Panc1 (cell line): ENCODE data around the gene CFAP68. TPM values are rescaled to one million over a fixed set of nuclear protein-coding genes. Genes with fewer than 3 reads are reported as not detected.

Experiments
- ATAC-seq: fragments of 200-7000 bp; cut with Tn5 transposase; 2 replicates; pipeline ENCODE4 v1.9.1; 2020; ENCODE audit warnings: mild to moderate bottlenecking, moderate library complexity
- BruUV-seq: library from RNA; stranded (reverse); fragments of 400-500 nt; replicated peaks from 2 replicates; lab custom pipeline; 2021; lab: Mats Ljungman, UMichigan
- CTCF ChIA-PET: fragments of 300-600 bp; sonication (Branson Sonifier 250); formaldehyde crosslinking; loops from one replicate; lab custom pipeline; 2022; ENCODE audit warnings: antibody characterized with exemption; lab: Charles Lee
- POLR2A ChIA-PET: fragments of 300-600 bp; sonication (Branson Sonifier 250); formaldehyde crosslinking; loops from one replicate; lab custom pipeline; 2022; ENCODE audit warnings: antibody characterized with exemption; lab: Charles Lee
- DNase-seq: peaks from one replicate; pipeline ENCODE4 v3.0.0-alpha.2; 2010; ENCODE audit warnings: low read depth, low spot score
- H3K27ac ChIP-seq: 2 replicates; pipeline ENCODE4 v1.5.1; 2011; ENCODE audit warnings: mild to moderate bottlenecking, low read length, inconsistent platforms
- H3K27me3 ChIP-seq: fragments of 200-500 bp; sonication (Bioruptor generic); 2 replicates; pipeline ENCODE4 v1.6.0; 2014; ENCODE audit warnings: low read length, inconsistent platforms; ENCODE audit not compliant: control insufficient read depth, insufficient read depth
- H3K36me3 ChIP-seq: fragments of 200-500 bp; sonication (Bioruptor generic); 2 replicates; pipeline ENCODE4 v1.5.1; 2014; ENCODE audit warnings: inconsistent platforms, mild to moderate bottlenecking, low read length, moderate library complexity; ENCODE audit not compliant: control insufficient read depth, insufficient read depth
- H3K4me1 ChIP-seq: 2 replicates; pipeline ENCODE4 v1.5.1; 2011; ENCODE audit warnings: inconsistent platforms, mild to moderate bottlenecking, low read length, moderate library complexity; ENCODE audit not compliant: control insufficient read depth, insufficient read depth
- H3K4me3 ChIP-seq, 2 experiments: 2 replicates each; pipeline ENCODE4 v1.5.1; 2011 to 2012; ENCODE audit warnings: low read depth in 2 of 2, low read length in 2 of 2, mild to moderate bottlenecking in 2 of 2, inconsistent platforms in 1 of 2, moderate library complexity in 1 of 2
- H3K9me3 ChIP-seq: fragments of 200-500 bp; sonication (Bioruptor generic); 2 replicates; pipeline ENCODE4 v1.5.1; 2014; ENCODE audit warnings: low read depth, mild to moderate bottlenecking, inconsistent platforms, low read length, moderate library complexity; ENCODE audit not compliant: control insufficient read depth, insufficient read depth
- POLR2AphosphoS5 ChIP-seq: IDR thresholded peaks from 2 replicates; pipeline ENCODE4 v1.6.1; 2012; ENCODE audit warnings: mild to moderate bottlenecking, low read depth, low read length, moderate library complexity
- SIN3A ChIP-seq: IDR thresholded peaks from 2 replicates; pipeline ENCODE4 v1.6.1; 2012; ENCODE audit warnings: low read depth, mild to moderate bottlenecking, low read length, moderate library complexity, borderline replicate concordance; ENCODE audit not compliant: insufficient read depth
- TCF7L2 ChIP-seq: IDR thresholded peaks from 2 replicates; pipeline ENCODE4 v1.6.1; 2011; ENCODE audit warnings: mild to moderate bottlenecking, low read depth, low read length, inconsistent platforms
- in situ Hi-C: cut with HindIII; loops from 2 replicates; pipeline ENCODE4 v1.10.0; 2016; ENCODE audit warnings: low sequenced_read_pairs, low pct_unique_long_range_greater_than_20kb
- intact Hi-C: fragments of 100-400 bp; cut with micrococcal nuclease; formaldehyde crosslinking; loops from one replicate; pipeline ENCODE4 v1.10.0; 2022; ENCODE audit not compliant: unreplicated experiment
- total RNA-seq: library from RNA; stranded (reverse); gene quantifications from one replicate; pipeline ENCODE4 v1.2.1, GENCODE V29; 2021; ENCODE audit not compliant: unreplicated experiment
- TF ChIP-seq, protein P1 (sequence below), 2 experiments: IDR thresholded peaks; 2 replicates each; pipeline ENCODE4 v1.6.1; 2011 to 2012; ENCODE audit warnings: low read depth in 2 of 2, control low read depth in 1 of 2, low read length in 1 of 2, mild to moderate bottlenecking in 1 of 2, moderate library complexity in 1 of 2; ENCODE audit not compliant: insufficient read depth in 1 of 2
- TF ChIP-seq, protein P2 (sequence below): fragments of 450-650 bp; IDR thresholded peaks from 2 replicates; pipeline ENCODE4 v1.5.1; 2017; ENCODE audit warnings: mild to moderate bottlenecking

CFAP68 gene
- total RNA-seq, 1 experiment from 2014 or later: 16.6 TPM

DNA sequence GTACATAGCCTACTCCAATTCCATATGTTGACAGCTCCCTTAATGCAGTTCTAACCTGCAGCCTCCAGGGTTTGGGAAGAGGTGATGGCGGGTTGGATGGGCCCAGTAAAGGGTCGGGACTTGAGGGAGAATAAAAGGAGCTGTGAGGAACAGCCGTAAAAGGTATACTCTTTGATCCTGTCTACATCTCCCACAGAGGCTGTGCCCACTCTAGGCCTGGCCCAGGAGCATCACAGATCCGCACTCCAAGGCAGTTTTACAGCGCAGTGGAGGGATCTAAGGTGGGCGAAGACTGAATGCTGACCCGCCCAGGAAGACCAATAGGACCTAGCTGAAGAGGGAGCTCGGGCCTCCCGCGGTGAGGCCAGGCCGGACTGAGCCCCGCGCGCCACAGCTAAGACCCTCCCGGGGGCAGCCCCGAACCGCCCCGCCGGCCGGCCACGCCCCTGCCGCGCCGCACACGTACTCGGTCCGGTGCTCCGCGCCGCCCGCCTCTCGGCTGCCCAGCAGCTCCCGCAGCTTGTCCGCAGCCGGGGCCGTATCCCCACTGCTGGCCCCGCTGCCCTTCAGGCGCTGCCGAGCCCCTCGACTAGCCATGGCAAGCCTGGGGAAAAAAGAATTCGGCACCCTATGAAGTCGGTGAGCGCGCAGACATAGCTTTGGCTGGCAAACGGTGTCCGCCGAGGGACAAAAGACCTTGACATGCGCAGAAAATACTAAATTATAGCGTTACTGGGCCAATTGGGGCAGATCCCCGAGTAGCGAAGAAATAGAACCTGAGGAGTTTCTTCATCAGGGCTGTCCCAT lies 8.3 kb upstream of the CFAP68 start, which contains the start of gene ALG9:
Gene ALG9 (minus strand): TSS at position 696 of the 807 bp plus-strand sequence. CDS start 99 bp downstream, at position 597.
- no TSS peak for BruUV-seq
- intact Hi-C loops (loop anchor here (10.0 kb wide), 1 partner anchor 114 kb away; no protein-coding TSS in a partner anchor), in situ Hi-C loops (no loop called here)
- ChIA-PET CTCF (interaction anchor here (0.6 to 1.5 kb wide), 4 partner anchors 9 to 267 kb away, joined by 3 to 6 read pairs (median 4); no protein-coding TSS in a partner anchor), POLR2A (interaction anchor here (0.8 to 1.3 kb wide), 3 partner anchors 9 to 215 kb away, joined by 3 to 6 read pairs (median 3); partner anchors contain the start of gene TIMM8B)
- TF ChIP-seq TCF7L2 (peak; percentile 98), SIN3A (peak; percentile 59; the same call in 1 of the 2 replicates), POLR2AphosphoS5 (peak; percentile 81)
- TF ChIP-seq, protein P1, sequence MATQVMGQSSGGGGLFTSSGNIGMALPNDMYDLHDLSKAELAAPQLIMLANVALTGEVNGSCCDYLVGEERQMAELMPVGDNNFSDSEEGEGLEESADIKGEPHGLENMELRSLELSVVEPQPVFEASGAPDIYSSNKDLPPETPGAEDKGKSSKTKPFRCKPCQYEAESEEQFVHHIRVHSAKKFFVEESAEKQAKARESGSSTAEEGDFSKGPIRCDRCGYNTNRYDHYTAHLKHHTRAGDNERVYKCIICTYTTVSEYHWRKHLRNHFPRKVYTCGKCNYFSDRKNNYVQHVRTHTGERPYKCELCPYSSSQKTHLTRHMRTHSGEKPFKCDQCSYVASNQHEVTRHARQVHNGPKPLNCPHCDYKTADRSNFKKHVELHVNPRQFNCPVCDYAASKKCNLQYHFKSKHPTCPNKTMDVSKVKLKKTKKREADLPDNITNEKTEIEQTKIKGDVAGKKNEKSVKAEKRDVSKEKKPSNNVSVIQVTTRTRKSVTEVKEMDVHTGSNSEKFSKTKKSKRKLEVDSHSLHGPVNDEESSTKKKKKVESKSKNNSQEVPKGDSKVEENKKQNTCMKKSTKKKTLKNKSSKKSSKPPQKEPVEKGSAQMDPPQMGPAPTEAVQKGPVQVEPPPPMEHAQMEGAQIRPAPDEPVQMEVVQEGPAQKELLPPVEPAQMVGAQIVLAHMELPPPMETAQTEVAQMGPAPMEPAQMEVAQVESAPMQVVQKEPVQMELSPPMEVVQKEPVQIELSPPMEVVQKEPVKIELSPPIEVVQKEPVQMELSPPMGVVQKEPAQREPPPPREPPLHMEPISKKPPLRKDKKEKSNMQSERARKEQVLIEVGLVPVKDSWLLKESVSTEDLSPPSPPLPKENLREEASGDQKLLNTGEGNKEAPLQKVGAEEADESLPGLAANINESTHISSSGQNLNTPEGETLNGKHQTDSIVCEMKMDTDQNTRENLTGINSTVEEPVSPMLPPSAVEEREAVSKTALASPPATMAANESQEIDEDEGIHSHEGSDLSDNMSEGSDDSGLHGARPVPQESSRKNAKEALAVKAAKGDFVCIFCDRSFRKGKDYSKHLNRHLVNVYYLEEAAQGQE (IDR thresholded peaks at IDR 0.05; ENCODE audit: insufficient read depth in 1 of 2, low read depth in 2 of 2, low read length in 1 of 2): no peak
- TF ChIP-seq, protein P2, sequence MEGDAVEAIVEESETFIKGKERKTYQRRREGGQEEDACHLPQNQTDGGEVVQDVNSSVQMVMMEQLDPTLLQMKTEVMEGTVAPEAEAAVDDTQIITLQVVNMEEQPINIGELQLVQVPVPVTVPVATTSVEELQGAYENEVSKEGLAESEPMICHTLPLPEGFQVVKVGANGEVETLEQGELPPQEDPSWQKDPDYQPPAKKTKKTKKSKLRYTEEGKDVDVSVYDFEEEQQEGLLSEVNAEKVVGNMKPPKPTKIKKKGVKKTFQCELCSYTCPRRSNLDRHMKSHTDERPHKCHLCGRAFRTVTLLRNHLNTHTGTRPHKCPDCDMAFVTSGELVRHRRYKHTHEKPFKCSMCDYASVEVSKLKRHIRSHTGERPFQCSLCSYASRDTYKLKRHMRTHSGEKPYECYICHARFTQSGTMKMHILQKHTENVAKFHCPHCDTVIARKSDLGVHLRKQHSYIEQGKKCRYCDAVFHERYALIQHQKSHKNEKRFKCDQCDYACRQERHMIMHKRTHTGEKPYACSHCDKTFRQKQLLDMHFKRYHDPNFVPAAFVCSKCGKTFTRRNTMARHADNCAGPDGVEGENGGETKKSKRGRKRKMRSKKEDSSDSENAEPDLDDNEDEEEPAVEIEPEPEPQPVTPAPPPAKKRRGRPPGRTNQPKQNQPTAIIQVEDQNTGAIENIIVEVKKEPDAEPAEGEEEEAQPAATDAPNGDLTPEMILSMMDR: peak; percentile 38
- ATAC-seq (peak; percentile 98), DNase-seq (peak; percentile 62)
- H3K36me3 ChIP-seq: no peaks in the 10 kb centered on the region; the same call in 1 of the 2 replicates
- peak within 1 kb of the TSS; percentile 76 to 77 for H3K4me3 ChIP-seq
- H3K27ac ChIP-seq: peak within 1 kb of the TSS; percentile 96
- H3K4me1 ChIP-seq: peaks cover 13% of the 10 kb centered on the region
- H3K27me3 ChIP-seq: no peaks in the 10 kb centered on the region
- H3K9me3 ChIP-seq: no peaks in the 10 kb centered on the region

DNA sequence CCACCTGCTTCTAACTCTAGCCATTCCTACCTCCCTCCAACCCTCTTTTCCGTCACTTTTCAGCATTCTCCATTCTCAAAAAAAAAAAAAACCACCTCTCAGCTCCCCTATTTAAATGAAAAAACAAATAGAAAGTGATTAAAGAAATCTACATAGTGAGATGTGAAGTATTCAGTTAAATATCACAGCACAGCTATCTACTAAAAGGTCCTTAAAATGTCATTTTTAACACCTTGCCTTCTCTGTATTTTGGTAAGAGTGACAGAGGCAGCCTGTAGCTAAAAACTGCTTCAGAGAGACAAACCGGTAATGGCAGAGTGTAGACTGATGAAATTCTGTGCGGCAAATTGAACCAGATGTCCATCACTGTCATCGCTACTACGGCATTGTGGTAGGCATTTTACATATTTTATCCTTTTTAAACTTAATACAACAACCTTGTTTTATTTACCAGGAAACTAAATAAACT lies 7.6 kb upstream of the CFAP68 start:
- Histone ChIP-seq H3K9me3 (no peaks in the 10 kb centered on the region), H3K4me1 (peaks cover 13% of the 10 kb centered on the region), H3K27me3 (no peaks in the 10 kb centered on the region), H3K4me3 (peak overlapping the region; percentile 76 to 77), H3K36me3 (no peaks in the 10 kb centered on the region; the same call in 1 of the 2 replicates), H3K27ac (peak overlapping the region; percentile 96)
- intact Hi-C loops (loop anchor here (10.0 kb wide), 1 partner anchor 113 kb away; no protein-coding TSS in a partner anchor), in situ Hi-C loops (no loop called here)
- POLR2A ChIA-PET: interaction anchor here (0.5 to 1.0 kb wide), 3 partner anchors 55 to 214 kb away, joined by 3 read pairs; partner anchors contain the start of gene TIMM8B
- BruUV-seq: no TSS peak
- DNase-seq (no peak), ATAC-seq (0 out of 2 replicates have a peak, but pooled peaks have one; percentile 31)
- CTCF ChIA-PET: interaction anchor here (0.5 to 1.5 kb wide), 6 partner anchors 9 to 267 kb away, joined by 3 to 8 read pairs (median 4); no protein-coding TSS in a partner anchor
- TF ChIP-seq POLR2AphosphoS5 (no peak), TCF7L2 (no peak), SIN3A (no peak)
- TF ChIP-seq, protein P1 (IDR thresholded peaks at IDR 0.05; ENCODE audit: insufficient read depth in 1 of 2, low read depth in 2 of 2, low read length in 1 of 2): no peak
- TF ChIP-seq, protein P2: no peak
